ENCODE measurements around the gene SLC1A7.

- TF ChIP-seq CTCF (IDR thresholded peaks at IDR 0.05; ENCODE audit: low read depth, low read length): no peak
- no peak for TF ChIP-seq MYC (IDR thresholded peaks at IDR 0.05; ENCODE audit: low read depth, low read length)
- no peak for TF ChIP-seq POLR2A (IDR thresholded peaks at IDR 0.05; ENCODE audit: extremely low read depth, insufficient read length)
These were observed 44.1 kb upstream of the SLC1A7 start for GRCh38 chr1:53186533-53186932.

Measured in NB4 (cell line).